GM12865 (cell line): Measurements from ENCODE around the gene LMF2.

ENCODE experiments used
- DNase-seq: peaks from one replicate; pipeline ENCODE4 v3.0.0; 2010; ENCODE audit warnings: low read depth
- H3K4me3 ChIP-seq: 2 replicates; pipeline ENCODE4 v1.5.1; 2011; ENCODE audit warnings: mild to moderate bottlenecking, low read depth, low read length, control low read depth
- TF ChIP-seq, protein P1 (sequence below): IDR thresholded peaks from 2 replicates; pipeline ENCODE4 v1.5.1; 2011; ENCODE audit warnings: low read length, control low read depth, low read depth, inconsistent platforms; ENCODE audit not compliant: insufficient read depth; ENCODE audit errors: missing control alignments

Gene LMF2

GRCh38 chr22:50507421-50507990, at the start of gene LMF2:
LMF2 (minus strand) TSS chr22:50507702; CDS start chr22:50507675, 27 bp downstream.
- TF ChIP-seq, protein P1, sequence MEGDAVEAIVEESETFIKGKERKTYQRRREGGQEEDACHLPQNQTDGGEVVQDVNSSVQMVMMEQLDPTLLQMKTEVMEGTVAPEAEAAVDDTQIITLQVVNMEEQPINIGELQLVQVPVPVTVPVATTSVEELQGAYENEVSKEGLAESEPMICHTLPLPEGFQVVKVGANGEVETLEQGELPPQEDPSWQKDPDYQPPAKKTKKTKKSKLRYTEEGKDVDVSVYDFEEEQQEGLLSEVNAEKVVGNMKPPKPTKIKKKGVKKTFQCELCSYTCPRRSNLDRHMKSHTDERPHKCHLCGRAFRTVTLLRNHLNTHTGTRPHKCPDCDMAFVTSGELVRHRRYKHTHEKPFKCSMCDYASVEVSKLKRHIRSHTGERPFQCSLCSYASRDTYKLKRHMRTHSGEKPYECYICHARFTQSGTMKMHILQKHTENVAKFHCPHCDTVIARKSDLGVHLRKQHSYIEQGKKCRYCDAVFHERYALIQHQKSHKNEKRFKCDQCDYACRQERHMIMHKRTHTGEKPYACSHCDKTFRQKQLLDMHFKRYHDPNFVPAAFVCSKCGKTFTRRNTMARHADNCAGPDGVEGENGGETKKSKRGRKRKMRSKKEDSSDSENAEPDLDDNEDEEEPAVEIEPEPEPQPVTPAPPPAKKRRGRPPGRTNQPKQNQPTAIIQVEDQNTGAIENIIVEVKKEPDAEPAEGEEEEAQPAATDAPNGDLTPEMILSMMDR = no peak
- peak within 1 kb of the TSS; percentile 88 for H3K4me3 ChIP-seq
- no peak for DNase-seq

DNA sequence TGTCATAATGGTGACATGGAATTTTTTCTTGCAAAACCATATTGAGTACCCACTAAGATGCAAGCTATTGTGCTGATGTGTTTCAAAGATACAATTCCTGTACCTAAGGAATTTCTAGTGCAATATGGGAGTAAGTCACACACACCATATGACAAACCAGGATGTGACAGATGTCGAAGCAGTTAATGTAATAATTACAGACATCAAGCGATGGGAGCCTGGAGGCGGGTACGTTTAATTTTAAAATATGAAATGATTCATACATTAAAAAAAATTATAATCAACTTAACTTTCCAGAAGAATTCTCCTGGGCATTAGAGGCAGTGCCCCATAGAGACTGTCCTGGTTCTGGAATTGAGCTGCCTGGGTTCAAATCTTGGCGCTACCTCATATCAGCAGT, 49.2 kb upstream of the LMF2 start:
- DNase-seq = no peak
- TF ChIP-seq, protein P1 = no peak
- H3K4me3 ChIP-seq = no peak overlapping the region

- no peak overlapping the region for H3K4me3 ChIP-seq
- TF ChIP-seq, protein P1 = no peak
- no peak for DNase-seq
These were observed 45.8 kb upstream of the LMF2 start for GRCh38 chr22:50553310-50553709.

DNA sequence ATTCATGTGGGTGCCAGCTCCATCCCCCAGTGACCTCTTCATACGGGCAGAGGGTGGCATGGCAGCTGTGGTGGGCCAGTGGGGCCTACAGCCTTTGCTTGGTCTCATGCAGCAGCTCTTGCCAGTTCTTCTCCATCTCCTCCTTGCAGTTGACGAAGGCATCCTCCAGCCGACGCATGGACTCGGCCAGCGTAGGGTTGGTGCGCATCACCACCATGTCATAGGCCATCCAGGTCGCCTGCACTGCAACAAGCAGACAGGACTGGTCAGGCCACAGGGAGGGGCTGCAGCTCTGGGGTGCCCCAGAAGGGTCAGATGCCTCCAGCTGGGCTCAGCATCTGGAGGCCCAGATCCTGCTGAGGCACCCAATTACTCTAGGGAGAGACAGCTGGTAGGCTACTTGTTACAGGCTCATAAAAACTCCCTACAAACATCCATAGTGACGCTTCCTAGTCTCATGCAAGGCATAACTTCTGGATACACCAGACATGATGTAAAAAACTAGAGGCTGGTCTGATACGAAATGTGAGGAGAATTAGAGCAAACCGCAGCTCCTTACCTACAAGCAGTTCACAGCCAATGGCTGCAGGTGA, 43.8 kb upstream of the LMF2 start:
- TF ChIP-seq, protein P1 = no peak
- DNase-seq = no peak

GRCh38 chr22:50550395-50550794, 42.9 kb upstream of the LMF2 start:
- H3K4me3 ChIP-seq = no peak overlapping the region
- DNase-seq = no peak
- TF ChIP-seq, protein P1 = no peak

More for the DNA sequence above, 43.8 kb upstream of the LMF2 start:
- H3K4me3 ChIP-seq = no peak overlapping the region

- TF ChIP-seq, protein P1 = no peak
- no peak overlapping the region; the same call in 1 of the 2 replicates for H3K4me3 ChIP-seq
- DNase-seq = no peak
These were observed 41.7 kb upstream of the LMF2 start for GRCh38 chr22:50548921-50549790.
